Cardiac septum (tissue), 1 donor: ENCODE data around the gene PPP2R5E. TPM values are rescaled to one million over a fixed set of nuclear protein-coding genes. Genes with fewer than 3 reads are reported as not detected.
"Not testable (repeated sequence)": the region's sequence is repeated elsewhere in the genome, so short reads cannot be mapped to it uniquely, and the experiment has no call there.

Experiments used
- DNase-seq: peaks from one replicate; pipeline ENCODE4 v3.0.0-alpha.2; 2020; ENCODE audit warnings: low spot score
- intact Hi-C: fragments of 100-400 bp; cut with DNase I; formaldehyde crosslinking; loops from one replicate; pipeline ENCODE4 v1.14.0; 2022
- total RNA-seq: library from RNA; stranded (reverse); fragmentation: NEBNext Ultra II Directional; extraction: Animal tissue kit (Norgen Biotek cat#: 25700); gene quantifications from one replicate; pipeline ENCODE4 v1.2.1, GENCODE V29; 2021
- donor health status: DM: no; HTN: no; CAD: no.

Gene PPP2R5E
- total RNA-seq, 1 donor from 2014 or later, result 40.3 TPM

DNA sequence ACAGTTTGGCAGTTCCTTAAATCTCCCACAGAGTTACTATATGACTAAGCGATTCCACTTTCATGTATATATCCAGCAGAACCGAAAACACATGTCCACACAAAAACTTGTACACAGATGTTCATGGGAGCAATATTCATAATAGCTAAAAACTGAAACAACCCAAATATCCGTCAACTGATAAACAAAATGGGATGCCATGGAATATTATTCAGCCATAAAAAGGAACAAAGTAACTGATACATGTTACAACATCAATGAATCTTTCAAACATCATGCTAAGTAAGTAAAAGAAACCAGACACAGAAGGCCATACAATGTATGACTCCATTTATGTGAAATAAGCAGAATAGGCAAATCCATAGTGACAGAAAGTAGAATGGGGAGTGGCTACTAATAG, 144.2 kb downstream of the PPP2R5E start:
- DNase-seq, result no peak
- intact Hi-C loops, result no loop called here

- DNase-seq, result no peak
- intact Hi-C loops, result no loop called here
Observed at GRCh38 chr14:63394841-63395240, 148.3 kb downstream of the PPP2R5E start.

- DNase-seq, result no peak
- intact Hi-C loops, result no loop called here
Observed at GRCh38 chr14:63394432-63394831, 148.7 kb downstream of the PPP2R5E start.

DNA sequence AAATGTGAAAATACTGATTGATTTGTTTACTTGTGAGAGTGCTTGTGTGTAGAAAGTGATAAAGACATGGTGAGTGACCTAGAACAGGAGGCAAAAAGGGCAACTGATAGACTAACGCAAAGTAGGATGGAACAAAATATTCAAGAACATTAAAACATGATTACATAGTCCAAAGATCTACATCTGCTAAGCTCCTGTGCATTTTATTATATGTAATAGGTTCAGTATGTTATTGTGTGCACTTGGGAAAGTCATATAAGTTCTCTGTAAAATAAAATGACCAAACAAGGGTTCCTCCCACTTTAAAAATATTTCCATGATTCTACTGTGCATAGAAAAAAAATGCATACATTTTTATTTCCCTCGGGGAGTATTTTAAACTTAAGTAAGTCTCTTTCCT, 150.2 kb downstream of the PPP2R5E start:
- intact Hi-C loops, result no loop called here
- DNase-seq, result no peak

DNA sequence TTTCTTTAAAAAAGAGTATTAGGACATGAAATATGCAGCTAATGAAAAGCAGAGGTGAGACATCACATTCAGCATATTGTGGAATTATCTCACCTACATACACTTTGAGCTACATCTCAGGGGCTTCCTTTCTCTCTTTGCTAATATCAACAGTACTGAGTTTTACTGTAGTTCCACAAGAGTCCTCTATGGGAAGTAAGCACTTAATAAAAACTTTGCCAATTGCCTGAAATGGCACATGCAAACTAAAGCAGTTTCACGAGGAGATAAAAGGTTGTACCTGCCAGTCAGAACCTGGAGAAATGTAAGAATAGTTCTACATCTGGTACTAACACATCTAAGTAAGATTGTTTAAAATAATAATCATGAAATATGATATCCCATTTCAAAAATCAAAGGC, 150.9 kb downstream of the PPP2R5E start:
- intact Hi-C loops, result no loop called here
- DNase-seq, result no peak

GRCh38 chr14:63388766-63389431, 154.3 kb downstream of the PPP2R5E start:
- intact Hi-C loops, result loop anchor here (1.0 to 2.0 kb wide), 2 partner anchors 156 to 252 kb away; partner anchors contain the start of gene WDR89
- DNase-seq, result no peak

DNA sequence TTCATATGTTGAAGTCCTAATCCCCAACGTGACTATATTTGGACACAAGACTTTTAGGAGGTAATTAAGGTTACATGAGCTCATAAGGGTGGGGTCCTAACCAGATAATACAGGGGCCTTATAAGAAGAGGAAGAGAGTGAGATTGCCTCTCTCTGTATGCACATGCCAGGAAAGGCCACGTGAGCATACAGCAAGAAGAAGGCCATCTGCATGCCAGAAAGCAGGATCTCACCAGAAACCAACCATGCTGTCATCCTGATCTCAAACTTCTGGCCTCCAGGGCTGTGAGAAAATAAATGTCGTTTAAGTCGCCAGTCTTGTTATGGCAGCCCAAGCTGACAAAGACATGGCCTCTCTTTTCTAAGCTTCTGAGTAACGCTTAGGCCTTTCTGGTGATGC, 155.5 kb downstream of the PPP2R5E start:
- intact Hi-C loops, result loop anchor here (2.0 kb wide), 1 partner anchor 157 kb away; no protein-coding TSS in a partner anchor
- DNase-seq, result no peak

GRCh38 chr14:63383776-63384367, 159.3 kb downstream of the PPP2R5E start:
- intact Hi-C loops, result no loop called here
- no peak for DNase-seq

- DNase-seq, result no peak
- intact Hi-C loops, result loop anchor here (10.0 kb wide), 1 partner anchor 204 kb away; no protein-coding TSS in a partner anchor
Observed at GRCh38 chr14:63378444-63378843, 164.7 kb downstream of the PPP2R5E start.

DNA sequence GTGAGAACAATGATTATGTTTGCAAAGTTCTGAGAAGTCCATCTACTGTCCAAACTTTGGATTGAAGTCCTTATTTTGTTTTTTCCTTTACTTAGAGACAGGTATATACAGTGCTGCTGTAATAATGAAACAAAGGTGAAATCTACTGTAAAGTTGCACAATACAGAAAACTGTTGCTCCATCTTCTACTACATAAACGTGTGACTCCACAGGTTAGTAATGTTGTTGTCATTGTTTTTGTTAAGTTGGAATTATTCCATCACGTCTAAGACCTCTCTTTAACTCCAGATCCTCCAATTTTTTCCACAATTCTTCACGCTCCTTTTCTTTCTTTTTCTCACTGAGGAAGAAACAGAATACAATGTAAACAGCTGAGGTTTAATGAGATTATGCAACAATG, 167.4 kb downstream of the PPP2R5E start:
- no peak for DNase-seq
- intact Hi-C loops, result loop anchor here (10.0 kb wide), 1 partner anchor 201 kb away; no protein-coding TSS in a partner anchor

GRCh38 chr14:63371613-63372012, 171.6 kb downstream of the PPP2R5E start:
- DNase-seq, result not testable (repeated sequence)
- intact Hi-C loops, result loop anchor here (10.0 kb wide), 1 partner anchor 197 kb away; no protein-coding TSS in a partner anchor

DNA sequence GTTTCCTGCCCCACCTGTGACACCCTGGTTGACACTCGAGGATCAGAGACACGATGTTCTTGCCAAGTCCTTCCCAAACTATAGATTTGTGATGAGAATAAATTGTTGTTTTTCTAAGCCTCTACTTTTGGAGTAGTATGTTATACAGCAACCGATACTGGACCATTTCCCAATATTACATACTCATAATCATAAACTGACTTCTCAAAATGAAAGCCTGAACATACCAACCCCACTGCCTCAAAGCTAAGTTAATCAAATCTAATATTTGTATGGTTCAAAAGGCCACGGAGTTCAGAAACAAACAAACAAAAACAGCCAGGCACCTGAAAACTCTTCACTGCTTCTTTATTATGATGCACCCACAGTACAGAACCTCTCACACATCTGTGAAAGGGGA, 172.1 kb downstream of the PPP2R5E start:
- intact Hi-C loops, result loop anchor here (10.0 kb wide), 1 partner anchor 196 kb away; no protein-coding TSS in a partner anchor
- no peak for DNase-seq

GRCh38 chr14:63367742-63368364, 175.3 kb downstream of the PPP2R5E start:
- intact Hi-C loops, result no loop called here
- DNase-seq, result no peak

DNA sequence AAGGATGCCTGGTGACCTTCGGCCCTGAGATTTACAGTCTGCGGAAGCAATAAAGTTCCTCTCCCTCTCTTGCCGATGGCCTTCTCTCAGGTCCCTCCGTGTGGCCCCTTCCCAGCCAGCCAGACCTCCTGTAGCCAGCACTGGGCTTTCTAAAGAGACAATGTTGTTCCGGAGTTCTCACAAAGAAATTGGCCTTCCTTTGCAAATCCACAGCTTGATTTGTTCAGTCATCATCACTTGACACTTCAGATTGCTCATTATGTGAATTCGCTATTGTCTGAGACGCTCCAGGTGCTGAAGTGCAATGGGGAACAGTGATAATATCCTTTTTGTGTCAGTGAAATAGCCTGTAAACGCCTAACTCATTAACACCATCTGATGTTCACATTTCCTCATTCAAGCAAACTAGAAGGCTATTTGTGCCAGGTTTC, 180.8 kb downstream of the PPP2R5E start:
- DNase-seq, result no peak
- intact Hi-C loops, result no loop called here

GRCh38 chr14:63361790-63362189, 181.4 kb downstream of the PPP2R5E start:
- DNase-seq, result no peak
- intact Hi-C loops, result no loop called here

DNA sequence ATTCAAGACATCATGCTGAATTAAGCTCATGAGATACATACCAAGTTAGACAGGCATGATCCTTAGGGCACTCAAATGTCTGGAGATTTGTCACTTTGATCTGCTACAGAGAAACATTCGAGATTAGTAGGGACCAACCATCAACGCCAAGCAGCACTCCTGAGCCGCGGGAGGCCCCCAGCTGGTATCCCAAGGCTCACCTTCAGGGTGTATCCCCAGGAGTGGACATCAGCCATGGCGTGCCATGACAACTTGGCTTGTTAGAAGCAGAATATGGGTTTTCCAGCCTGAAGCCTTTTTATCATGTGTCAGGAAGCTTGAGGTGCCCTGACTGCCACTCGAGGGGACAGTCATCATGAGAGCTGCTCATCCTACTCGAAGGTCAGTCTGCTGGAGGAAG, 185.3 kb downstream of the PPP2R5E start:
- no peak for DNase-seq
- intact Hi-C loops, result no loop called here

GRCh38 chr14:63345826-63346225, 197.4 kb downstream of the PPP2R5E start:
- no peak for DNase-seq
- intact Hi-C loops, result no loop called here

GRCh38 chr14:63344336-63344735, 198.8 kb downstream of the PPP2R5E start:
- intact Hi-C loops, result no loop called here
- DNase-seq, result no peak

GRCh38 chr14:63343878-63344277, 199.3 kb downstream of the PPP2R5E start:
- no peak for DNase-seq
- intact Hi-C loops, result no loop called here

DNA sequence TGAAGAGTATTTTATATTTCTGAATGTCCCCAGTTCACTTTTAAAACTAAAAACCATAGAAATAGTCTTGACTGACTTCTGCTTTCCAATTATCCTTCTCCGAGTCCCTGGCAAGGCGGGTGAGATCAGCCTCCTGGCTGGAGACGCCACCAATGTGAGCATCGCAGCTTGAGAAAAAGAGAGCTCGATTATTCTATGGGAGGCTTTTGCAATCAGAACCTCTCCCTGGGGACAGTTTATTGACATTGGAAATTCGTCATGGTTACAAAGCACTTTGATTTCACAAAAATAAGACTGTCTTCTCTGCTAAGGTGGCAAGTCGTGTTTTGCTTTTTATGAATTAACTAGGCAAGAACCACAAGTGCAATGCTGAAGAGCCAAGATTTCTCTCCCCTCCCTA, 200.8 kb downstream of the PPP2R5E start:
- intact Hi-C loops, result no loop called here
- DNase-seq, result no peak
